Renal cortical epithelial cell (primary cell): ENCODE results near the gene ELMOD3. TPM values are rescaled to one million over a fixed set of nuclear protein-coding genes. Genes with fewer than 3 reads are reported as not detected.
A peak's percentile ranks its signal among the peaks of the same experiment; 100 is the strongest.
"Not testable (repeated sequence)": the region's sequence is repeated elsewhere in the genome, so short reads cannot be mapped to it uniquely, and the experiment has no call there.

Experiments used
- DNase-seq: peaks from one replicate; pipeline ENCODE4 v3.0.0-alpha.2; 2011; ENCODE audit warnings: low read depth
- total RNA-seq: library from RNA; depleted of rRNA; stranded (reverse); fragments of >200 nt; gene quantifications from 2 replicates; pipeline ENCODE4 v1.2.3, GENCODE V29; 2014

ELMOD3 gene
- total RNA-seq, 1 donor from 2014 or later, result 18.6 TPM

- no peak for DNase-seq
Observed at GRCh38 chr2:85427300-85427835, 72.8 kb downstream of the ELMOD3 start.

GRCh38 chr2:85428343-85428881, 73.8 kb downstream of the ELMOD3 start:
- peak; percentile 33 for DNase-seq

- no peak for DNase-seq
Observed at GRCh38 chr2:85429213-85429923, 74.8 kb downstream of the ELMOD3 start.

GRCh38 chr2:85429924-85430289, 75.3 kb downstream of the ELMOD3 start:
- no peak for DNase-seq

GRCh38 chr2:85430752-85431569, 76.4 kb downstream of the ELMOD3 start:
- DNase-seq, result no peak

- DNase-seq, result no peak
Observed at GRCh38 chr2:85431570-85432205, 77.1 kb downstream of the ELMOD3 start.

- DNase-seq, result peak; percentile 81
Observed at GRCh38 chr2:85433511-85434089, 79.0 kb downstream of the ELMOD3 start.

- no peak for DNase-seq
Observed at GRCh38 chr2:85434696-85435095, 80.1 kb downstream of the ELMOD3 start.

GRCh38 chr2:85435220-85435958, 80.8 kb downstream of the ELMOD3 start:
- peak; percentile 75 for DNase-seq

- DNase-seq, result no peak
Observed at GRCh38 chr2:85435981-85436835, 81.6 kb downstream of the ELMOD3 start.

GRCh38 chr2:85436836-85437487, 82.4 kb downstream of the ELMOD3 start:
- DNase-seq, result no peak

GRCh38 chr2:85437488-85438200, 83.1 kb downstream of the ELMOD3 start:
- DNase-seq, result peak; percentile 69

- DNase-seq, result peak; percentile 47
Observed at GRCh38 chr2:85438201-85439024, 83.8 kb downstream of the ELMOD3 start.

GRCh38 chr2:85439025-85439472, 84.5 kb downstream of the ELMOD3 start:
- DNase-seq, result peak; percentile 76

- DNase-seq, result not testable (repeated sequence)
Observed at GRCh38 chr2:85439569-85439968, 85.0 kb downstream of the ELMOD3 start.

GRCh38 chr2:85439986-85440385, 85.4 kb downstream of the ELMOD3 start:
- DNase-seq, result no peak

GRCh38 chr2:85440729-85441128, 86.2 kb downstream of the ELMOD3 start:
- DNase-seq, result no peak
